Smooth muscle cell (in vitro differentiated cells): ENCODE measurements around the gene RALB. TPM values are rescaled to one million over a fixed set of nuclear protein-coding genes. Genes with fewer than 3 reads are reported as not detected.

Experiments
- DNase-seq: peaks from one replicate; lab custom pipeline; 2025; ENCODE audit not compliant: unreplicated experiment; lab: John Stamatoyannopoulos, UW
- H2AFZ ChIP-seq: fragments of 200-600 bp; sonication (generic); 2 replicates; pipeline ENCODE4 v1.6.0; 2016; ENCODE audit warnings: antibody characterized with exemption, low read depth, mild to moderate bottlenecking
- H3F3A ChIP-seq: fragments of 200-600 bp; sonication (generic); 2 replicates; pipeline ENCODE4 v1.6.0; 2017; ENCODE audit warnings: antibody characterized with exemption, low read depth
- H3K27ac ChIP-seq: fragments of 200-600 bp; sonication (generic); 2 replicates; pipeline ENCODE4 v1.5.1; 2016; ENCODE audit warnings: low read depth, mild to moderate bottlenecking
- H3K27me3 ChIP-seq: fragments of 200-600 bp; sonication (generic); 2 replicates; pipeline ENCODE4 v1.6.1; 2016; ENCODE audit warnings: low read depth, mild to moderate bottlenecking
- H3K36me3 ChIP-seq: fragments of 200-600 bp; sonication (generic); 2 replicates; pipeline ENCODE4 v1.5.1; 2016; ENCODE audit warnings: low read depth
- H3K4me1 ChIP-seq: fragments of 200-600 bp; sonication (generic); 2 replicates; pipeline ENCODE4 v1.5.1; 2016; ENCODE audit warnings: low read depth
- H3K4me2 ChIP-seq: fragments of 200-600 bp; sonication (generic); 2 replicates; pipeline ENCODE4 v1.6.0; 2016; ENCODE audit warnings: mild to moderate bottlenecking
- H3K4me3 ChIP-seq: fragments of 200-600 bp; sonication (generic); 2 replicates; pipeline ENCODE4 v1.5.1; 2016; ENCODE audit warnings: mild to moderate bottlenecking
- H3K79me2 ChIP-seq: fragments of 200-600 bp; sonication (generic); 2 replicates; pipeline ENCODE4 v1.6.0; 2016; ENCODE audit warnings: low read depth, mild to moderate bottlenecking
- H3K9ac ChIP-seq: fragments of 200-600 bp; sonication (generic); 2 replicates; pipeline ENCODE4 v1.6.0; 2016; ENCODE audit warnings: low read depth
- H3K9me3 ChIP-seq: fragments of 200-600 bp; sonication (generic); replicated peaks from 2 replicates; pipeline ENCODE4 v1.5.1; 2016; ENCODE audit warnings: low read depth
- H4K20me1 ChIP-seq: fragments of 200-600 bp; sonication (generic); 2 replicates; pipeline ENCODE4 v1.6.0; 2016; ENCODE audit warnings: low read depth
- CTCF ChIP-seq: fragments of 200-600 bp; sonication (generic); IDR thresholded peaks from 2 replicates; pipeline ENCODE4 v1.5.1; 2017; ENCODE audit warnings: borderline replicate concordance, mild to moderate bottlenecking, antibody characterized with exemption; ENCODE audit not compliant: insufficient read depth, poor library complexity, severe bottlenecking
- WGBS: methylation state at CpG from one replicate; pipeline ENCODE4 v1.1.7; 2016; ENCODE audit warnings: low lambda C conversion rate; 5-methylcytosine and 5-hydroxymethylcytosine counted together
- polyA plus RNA-seq: library from polyadenylated mRNA; unstranded; fragments of >200 nt; fragmentation: Nextera tagmentation; extraction: Ambion mirVana; gene quantifications from 2 replicates; pipeline ENCODE4 v1.2.1, GENCODE V29; 2016
- total RNA-seq: library from RNA; depleted of rRNA; stranded (reverse); fragments of >200 nt; gene quantifications from 2 replicates; pipeline ENCODE4 v1.2.3, GENCODE V29; 2014

RALB gene
- total and polyA plus RNA-seq, 2 experiments from 2014 or later, result 69.9 to 73.4 TPM

- Histone ChIP-seq H3K27ac (no peak overlapping the region), H3K27me3 (no peaks in the 10 kb centered on the region), H2AFZ (no peak overlapping the region), H3K79me2 (peaks cover 97% of the 10 kb centered on the region), H3K4me1 (peaks cover 6% of the 10 kb centered on the region), H3F3A (peaks cover 7% of the 10 kb centered on the region), H4K20me1 (peaks cover 94% of the 10 kb centered on the region), H3K4me2 (no peak overlapping the region), H3K4me3 (no peak overlapping the region), H3K9ac (no peak overlapping the region), H3K9me3 (no peaks in the 10 kb centered on the region), H3K36me3 (no peaks in the 10 kb centered on the region)
- WGBS, result 100% methylated on average over 1 of the region's 1 CpG
- DNase-seq, result no peak
- TF ChIP-seq CTCF, result no peak
These were observed 19.2 kb downstream of the RALB start for GRCh38 chr2:120271711-120272379.

- H3K4me2 ChIP-seq, result peak overlapping the region; percentile 21
- peak overlapping the region; percentile 21 for H3K27ac ChIP-seq
- TF ChIP-seq CTCF, result no peak
- no peak overlapping the region for H2AFZ ChIP-seq
- H3K36me3 ChIP-seq, result no peaks in the 10 kb centered on the region
- peaks cover 7% of the 10 kb centered on the region for H3F3A ChIP-seq
- WGBS, result 26% methylated on average over 4 of the region's 4 CpGs
- peaks cover 6% of the 10 kb centered on the region for H3K4me1 ChIP-seq
- no peak for DNase-seq
- H3K27me3 ChIP-seq, result no peaks in the 10 kb centered on the region
- peaks cover 93% of the 10 kb centered on the region for H3K79me2 ChIP-seq
- H3K9me3 ChIP-seq, result no peaks in the 10 kb centered on the region
- H3K9ac ChIP-seq, result no peak overlapping the region
- H3K4me3 ChIP-seq, result no peak overlapping the region
- peaks cover 92% of the 10 kb centered on the region for H4K20me1 ChIP-seq
These were observed 20.3 kb downstream of the RALB start for GRCh38 chr2:120272763-120273481.

- H3K4me2 ChIP-seq, result no peak overlapping the region
- WGBS, result 93% methylated on average over 8 of the region's 8 CpGs
- H3K9me3 ChIP-seq, result no peaks in the 10 kb centered on the region
- H3K4me3 ChIP-seq, result no peak overlapping the region
- no peaks in the 10 kb centered on the region for H3K36me3 ChIP-seq
- H3K27ac ChIP-seq, result no peak overlapping the region
- no peak for DNase-seq
- no peaks in the 10 kb centered on the region for H3K27me3 ChIP-seq
- no peak overlapping the region for H2AFZ ChIP-seq
- H3K4me1 ChIP-seq, result peaks cover 15% of the 10 kb centered on the region
- no peak overlapping the region for H3K9ac ChIP-seq
- H4K20me1 ChIP-seq, result peaks cover 81% of the 10 kb centered on the region
- TF ChIP-seq CTCF, result no peak
- peaks cover 7% of the 10 kb centered on the region for H3F3A ChIP-seq
- peaks cover 65% of the 10 kb centered on the region for H3K79me2 ChIP-seq
These were observed 23.2 kb downstream of the RALB start for GRCh38 chr2:120275617-120276400.
